Cardiac muscle cell (in vitro differentiated cells and primary cell): ENCODE data around the gene LRIG2. TPM values are rescaled to one million over a fixed set of nuclear protein-coding genes. Genes with fewer than 3 reads are reported as not detected.

Source experiments
- DNase-seq, 2 donors: peaks; one replicate each; pipeline versions ENCODE4 v3.0.0 to v3.0.0-alpha.2; 2010 to 2017; ENCODE audit warnings: low read depth in 1 of 2, low spot score in 1 of 2
- H3K27ac ChIP-seq: fragments of 200-600 bp; sonication (generic); 2 replicates; pipeline ENCODE4 v1.5.1; 2016
- H3K27me3 ChIP-seq: fragments of 200-600 bp; sonication (generic); 2 replicates; pipeline ENCODE4 v1.6.0; 2016; ENCODE audit warnings: control low read depth
- H3K36me3 ChIP-seq: fragments of 200-600 bp; sonication (generic); 2 replicates; pipeline ENCODE4 v1.5.1; 2016; ENCODE audit warnings: control low read depth
- H3K4me1 ChIP-seq: fragments of 200-600 bp; sonication (generic); 2 replicates; pipeline ENCODE4 v1.8.1; 2017; ENCODE audit warnings: low read depth, mild to moderate bottlenecking, mixed run types
- H3K4me3 ChIP-seq: fragments of 200-600 bp; sonication (generic); 2 replicates; pipeline ENCODE4 v1.5.1; 2016; ENCODE audit warnings: mild to moderate bottlenecking
- H3K9me3 ChIP-seq: fragments of 200-600 bp; sonication (generic); 2 replicates; pipeline ENCODE4 v1.5.1; 2017; ENCODE audit warnings: low read depth, mild to moderate bottlenecking, control low read depth
- polyA plus RNA-seq: library from polyadenylated mRNA; unstranded; fragments of >200 nt; fragmentation: Nextera tagmentation; extraction: Ambion mirVana; gene quantifications from 2 replicates; pipeline ENCODE4 v1.2.1, GENCODE V29; 2016
- total RNA-seq: library from RNA; depleted of rRNA; stranded (reverse); fragments of >200 nt; gene quantifications from 2 replicates; pipeline ENCODE4 v1.2.3, GENCODE V29; 2016
- TF ChIP-seq, protein P1 (sequence below): IDR thresholded peaks from 2 replicates; pipeline ENCODE4 v1.5.1; 2012; ENCODE audit warnings: low read depth, mild to moderate bottlenecking, low read length

Gene LRIG2
- total and polyA plus RNA-seq, 2 experiments from 2014 or later: 7.2 to 15.5 TPM

DNA sequence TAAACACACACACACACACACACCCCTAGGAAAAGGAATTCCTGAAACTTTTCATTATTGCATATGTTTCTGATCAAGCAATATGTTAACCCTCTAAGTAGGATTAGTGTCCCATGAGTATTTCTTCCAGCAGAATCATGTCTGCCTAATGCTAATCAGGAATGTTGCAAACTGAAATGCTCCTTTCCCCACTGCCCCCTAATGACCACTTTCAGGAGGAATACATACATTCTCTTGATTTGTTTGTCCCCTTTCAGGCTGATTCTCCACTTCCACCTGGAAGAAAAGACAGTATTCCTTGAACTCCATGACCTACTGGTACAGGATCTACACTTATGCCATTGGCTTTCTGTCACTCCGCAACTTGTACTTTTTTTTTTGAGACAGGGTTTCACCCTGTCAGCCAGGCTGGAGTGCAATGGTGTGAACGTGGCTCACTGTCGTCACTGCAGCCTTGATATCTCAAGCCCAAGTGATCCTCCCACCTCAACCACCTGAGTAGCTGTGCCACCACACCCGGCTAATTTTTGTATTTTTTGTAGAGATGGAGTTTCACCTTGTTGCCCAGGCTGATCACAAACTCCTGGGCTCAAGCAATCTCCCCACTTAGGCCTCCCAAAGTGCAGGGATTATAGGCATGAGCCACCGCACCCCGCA lies 56.7 kb downstream of the LRIG2 start:
- Histone ChIP-seq H3K4me1 (peaks cover 5% of the 10 kb centered on the region), H3K27ac (peak overlapping the region; percentile 18), H3K9me3 (no peaks in the 10 kb centered on the region), H3K4me3 (no peak overlapping the region), H3K36me3 (peaks cover 16% of the 10 kb centered on the region), H3K27me3 (no peaks in the 10 kb centered on the region)
- DNase-seq: peak in 1 of 2 donors; percentile 9
- TF ChIP-seq, protein P1, sequence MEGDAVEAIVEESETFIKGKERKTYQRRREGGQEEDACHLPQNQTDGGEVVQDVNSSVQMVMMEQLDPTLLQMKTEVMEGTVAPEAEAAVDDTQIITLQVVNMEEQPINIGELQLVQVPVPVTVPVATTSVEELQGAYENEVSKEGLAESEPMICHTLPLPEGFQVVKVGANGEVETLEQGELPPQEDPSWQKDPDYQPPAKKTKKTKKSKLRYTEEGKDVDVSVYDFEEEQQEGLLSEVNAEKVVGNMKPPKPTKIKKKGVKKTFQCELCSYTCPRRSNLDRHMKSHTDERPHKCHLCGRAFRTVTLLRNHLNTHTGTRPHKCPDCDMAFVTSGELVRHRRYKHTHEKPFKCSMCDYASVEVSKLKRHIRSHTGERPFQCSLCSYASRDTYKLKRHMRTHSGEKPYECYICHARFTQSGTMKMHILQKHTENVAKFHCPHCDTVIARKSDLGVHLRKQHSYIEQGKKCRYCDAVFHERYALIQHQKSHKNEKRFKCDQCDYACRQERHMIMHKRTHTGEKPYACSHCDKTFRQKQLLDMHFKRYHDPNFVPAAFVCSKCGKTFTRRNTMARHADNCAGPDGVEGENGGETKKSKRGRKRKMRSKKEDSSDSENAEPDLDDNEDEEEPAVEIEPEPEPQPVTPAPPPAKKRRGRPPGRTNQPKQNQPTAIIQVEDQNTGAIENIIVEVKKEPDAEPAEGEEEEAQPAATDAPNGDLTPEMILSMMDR: no peak

GRCh38 chr1:113133038-113133437 lies 60.0 kb downstream of the LRIG2 start:
- TF ChIP-seq, protein P1: no peak
- no peaks in the 10 kb centered on the region for H3K36me3 ChIP-seq
- no peak overlapping the region for H3K4me3 ChIP-seq
- no peaks in the 10 kb centered on the region for H3K27me3 ChIP-seq
- no peak overlapping the region for H3K27ac ChIP-seq
- H3K4me1 ChIP-seq: peaks cover 5% of the 10 kb centered on the region
- no peak for DNase-seq
- H3K9me3 ChIP-seq: no peaks in the 10 kb centered on the region

- H3K27ac ChIP-seq: no peak overlapping the region
- H3K4me1 ChIP-seq: peaks cover 5% of the 10 kb centered on the region
- TF ChIP-seq, protein P1: no peak
- H3K9me3 ChIP-seq: no peaks in the 10 kb centered on the region
- no peaks in the 10 kb centered on the region for H3K27me3 ChIP-seq
- H3K36me3 ChIP-seq: no peaks in the 10 kb centered on the region
- no peak for DNase-seq
- H3K4me3 ChIP-seq: no peak overlapping the region
Measured at GRCh38 chr1:113133759-113134158, 60.8 kb downstream of the LRIG2 start.

GRCh38 chr1:113135460-113135859 lies 62.5 kb downstream of the LRIG2 start:
- Histone ChIP-seq H3K4me3 (no peak overlapping the region), H3K36me3 (no peaks in the 10 kb centered on the region), H3K9me3 (no peaks in the 10 kb centered on the region), H3K27me3 (no peaks in the 10 kb centered on the region), H3K27ac (no peak overlapping the region), H3K4me1 (no peaks in the 10 kb centered on the region)
- DNase-seq: no peak
- TF ChIP-seq, protein P1: no peak

- peaks cover 3% of the 10 kb centered on the region for H3K4me1 ChIP-seq
- H3K36me3 ChIP-seq: no peaks in the 10 kb centered on the region
- DNase-seq: no peak
- no peak overlapping the region for H3K4me3 ChIP-seq
- no peaks in the 10 kb centered on the region for H3K27me3 ChIP-seq
- no peaks in the 10 kb centered on the region for H3K9me3 ChIP-seq
- TF ChIP-seq, protein P1: no peak
- H3K27ac ChIP-seq: no peak overlapping the region
Measured at GRCh38 chr1:113136476-113136875, 63.5 kb downstream of the LRIG2 start.
